GM18502 (cell line): ENCODE measurements around the gene OPRM1.

ENCODE experiments used
- ATAC-seq: cut with Tn5 transposase; IDR thresholded peaks from one replicate; pipeline ENCODE4 v1.9.1; 2021; ENCODE audit warnings: mild to moderate bottlenecking; ENCODE audit not compliant: unreplicated experiment, poor library complexity

The OPRM1 gene

DNA sequence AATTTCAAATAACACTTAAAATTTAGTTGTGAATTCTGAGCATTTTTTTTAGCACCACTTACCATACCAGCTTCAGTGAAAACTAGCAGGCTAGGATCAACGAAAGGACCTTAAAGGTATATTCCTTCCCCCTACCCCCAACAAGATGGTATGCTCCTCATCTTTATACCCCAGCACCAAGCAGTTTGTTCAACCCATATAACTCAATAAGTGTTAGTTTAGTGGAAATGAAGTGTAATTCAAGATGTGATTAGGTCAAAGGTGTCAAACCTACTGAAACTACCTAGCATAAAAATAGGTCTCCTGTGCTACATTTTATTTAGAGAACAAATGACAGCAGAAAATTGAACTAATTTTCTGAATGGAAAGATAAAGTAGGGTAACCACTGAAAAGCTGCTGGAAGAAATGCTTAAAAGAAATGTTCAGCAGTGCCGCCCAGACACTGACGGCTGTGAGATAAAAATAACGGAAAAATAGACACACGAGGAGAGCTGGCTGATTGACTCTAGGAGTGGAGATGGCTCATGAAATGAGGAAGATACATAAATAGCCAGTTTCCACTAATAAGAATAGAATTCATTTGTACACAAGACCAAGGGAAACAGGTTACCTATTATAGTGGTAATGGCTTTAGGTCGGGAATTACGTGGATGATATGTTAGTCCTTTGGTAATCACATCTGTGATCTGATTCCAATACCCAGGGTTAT, 222.8 kb downstream of the OPRM1 start:
- peak; percentile 26 for ATAC-seq

DNA sequence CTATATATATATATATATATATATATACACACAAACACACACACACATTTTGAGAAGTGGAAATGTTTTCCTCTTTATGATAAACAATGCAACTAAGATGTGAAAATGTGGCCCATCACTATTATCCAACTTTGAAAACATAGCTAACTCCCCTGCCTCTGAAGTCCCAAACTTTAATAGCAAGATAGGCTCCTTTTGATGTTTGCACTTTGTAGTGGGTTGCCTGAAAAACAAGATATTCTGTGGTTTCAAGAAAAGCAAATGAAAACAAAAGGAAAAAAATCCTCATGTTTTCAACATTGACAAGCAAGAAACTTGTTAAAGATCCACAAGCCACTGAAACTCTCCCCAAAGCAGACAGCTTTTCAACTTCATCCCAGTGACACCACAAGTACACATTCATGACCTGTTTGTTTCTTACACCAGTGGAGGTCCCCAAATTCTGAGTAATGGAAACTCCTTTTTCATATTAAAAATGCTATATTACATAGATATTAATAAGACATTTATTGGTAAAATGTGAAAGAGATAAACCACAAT, 227.6 kb downstream of the OPRM1 start:
- ATAC-seq = no peak

DNA sequence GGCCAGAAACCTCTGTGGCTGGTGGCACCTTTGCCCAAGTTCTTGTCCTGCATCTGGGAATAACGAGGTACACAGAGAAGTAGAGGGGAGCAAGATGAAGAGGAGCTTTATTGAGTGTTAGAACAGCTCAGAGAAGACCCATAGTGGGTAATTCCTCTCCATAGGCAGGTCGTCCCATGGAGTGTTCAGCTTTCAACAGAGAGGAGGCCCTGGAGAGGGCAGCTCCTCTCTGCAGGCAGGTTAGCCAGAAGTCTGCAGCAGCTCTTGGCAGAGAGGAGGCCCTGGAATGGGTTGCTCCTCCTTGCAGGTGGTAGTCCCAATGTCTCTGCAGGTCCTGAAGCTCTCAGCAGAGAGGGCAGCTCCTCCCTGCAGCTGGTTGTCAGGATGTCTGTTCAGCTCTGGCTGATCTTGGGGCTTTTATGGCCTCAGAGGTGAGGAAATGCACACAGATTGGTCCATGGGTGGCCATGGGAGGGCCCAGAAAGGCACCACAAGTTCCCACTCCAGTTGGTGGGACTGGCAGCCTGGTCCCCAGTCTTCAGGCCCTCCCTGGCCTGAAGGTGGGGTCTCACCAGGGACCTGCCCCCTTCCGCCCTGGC, 228.6 kb downstream of the OPRM1 start:
- peak; percentile 71 for ATAC-seq

DNA sequence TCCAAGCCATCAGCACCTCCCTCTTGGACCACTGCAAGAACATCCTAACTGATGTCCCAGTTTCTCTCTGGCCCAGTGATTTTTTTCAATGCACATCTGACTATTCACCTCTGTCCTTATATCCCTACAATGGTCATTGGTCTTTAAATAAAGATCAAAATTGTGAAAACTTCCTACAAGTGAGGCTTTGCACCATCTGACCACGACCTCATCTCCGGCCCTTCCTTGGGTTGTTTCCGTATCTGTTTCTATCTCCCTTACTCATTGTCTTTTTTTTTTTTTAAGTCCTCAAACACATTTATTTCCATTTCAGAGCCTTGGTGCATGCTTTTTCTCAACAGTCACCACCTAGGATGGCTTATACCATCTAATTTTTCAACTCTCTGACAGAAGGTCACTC, 229.4 kb downstream of the OPRM1 start:
- no peak for ATAC-seq

DNA sequence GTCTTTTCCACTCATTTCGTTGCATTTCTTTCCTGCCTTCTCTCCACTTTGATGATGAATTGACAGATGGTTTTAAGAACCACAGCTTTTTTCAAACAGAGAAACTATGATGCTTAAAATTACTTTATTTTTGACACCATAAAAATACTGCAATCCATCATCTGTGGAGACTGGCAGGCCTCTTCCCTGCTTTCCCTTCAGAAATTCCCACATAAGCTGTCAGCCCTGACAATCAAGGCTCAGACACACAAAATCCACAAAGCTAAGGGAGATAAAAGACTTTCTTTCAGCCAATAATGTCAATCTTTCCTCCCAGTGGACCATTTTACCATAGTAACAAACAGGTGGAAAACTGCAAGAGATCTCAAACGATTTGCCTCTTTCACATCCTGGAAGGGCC, 235.1 kb downstream of the OPRM1 start:
- no peak for ATAC-seq

DNA sequence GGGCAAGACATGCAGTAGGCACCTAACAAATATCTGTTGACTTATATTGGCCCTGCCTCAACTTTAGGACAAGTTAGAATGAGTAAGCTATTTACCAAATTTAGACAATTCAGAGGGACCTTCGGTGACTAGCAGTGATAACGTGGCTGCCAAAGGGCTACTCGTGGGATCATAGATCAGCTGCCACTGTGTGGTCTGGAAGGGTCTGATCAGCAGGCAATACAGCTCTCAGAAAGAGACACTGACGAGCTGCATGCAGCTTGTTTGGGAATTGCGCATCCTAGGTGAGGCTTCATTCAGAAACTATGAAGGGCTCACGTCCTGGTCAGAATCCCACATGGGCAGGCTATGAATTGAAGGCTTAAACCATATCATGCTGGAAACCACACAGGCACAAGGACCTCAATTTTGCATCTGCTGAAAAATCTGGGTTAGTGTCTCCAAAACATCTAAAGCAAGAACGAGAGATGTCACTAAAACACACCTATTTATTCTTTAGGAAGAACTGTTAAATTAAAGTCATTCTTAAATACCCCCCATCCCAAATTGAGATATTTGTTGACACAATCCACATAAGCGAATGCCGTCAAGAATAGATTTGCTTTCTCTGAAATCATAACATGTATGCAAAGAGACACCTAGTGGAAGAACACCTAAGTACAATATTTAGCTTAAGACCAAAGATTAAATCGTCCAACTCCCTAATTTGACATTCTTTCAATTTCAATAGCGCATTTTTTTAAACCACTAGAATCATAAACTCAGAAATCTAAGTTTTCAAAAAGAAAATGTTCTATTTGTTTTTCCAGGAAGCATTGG, 238.0 kb downstream of the OPRM1 start:
- ATAC-seq = peak; percentile 70

DNA sequence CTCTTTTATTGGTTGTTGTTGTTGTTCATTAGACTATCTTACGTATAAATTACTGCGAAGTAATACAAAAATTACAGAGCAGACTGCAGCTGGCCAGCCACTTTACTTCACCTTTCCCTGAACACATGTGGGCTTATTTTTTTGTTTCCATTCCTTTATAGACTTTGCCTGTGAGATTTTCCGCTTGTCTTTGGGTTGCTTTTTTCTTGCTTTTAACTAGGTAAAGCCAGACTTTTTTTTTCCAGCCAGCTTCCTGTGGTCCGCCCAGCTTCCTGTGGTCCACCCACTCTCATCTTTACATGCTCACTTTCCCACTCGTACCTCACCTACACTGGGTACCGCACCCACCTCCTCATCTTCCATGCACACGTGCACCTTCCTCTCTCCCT, 238.6 kb downstream of the OPRM1 start:
- peak; percentile 35 for ATAC-seq

DNA sequence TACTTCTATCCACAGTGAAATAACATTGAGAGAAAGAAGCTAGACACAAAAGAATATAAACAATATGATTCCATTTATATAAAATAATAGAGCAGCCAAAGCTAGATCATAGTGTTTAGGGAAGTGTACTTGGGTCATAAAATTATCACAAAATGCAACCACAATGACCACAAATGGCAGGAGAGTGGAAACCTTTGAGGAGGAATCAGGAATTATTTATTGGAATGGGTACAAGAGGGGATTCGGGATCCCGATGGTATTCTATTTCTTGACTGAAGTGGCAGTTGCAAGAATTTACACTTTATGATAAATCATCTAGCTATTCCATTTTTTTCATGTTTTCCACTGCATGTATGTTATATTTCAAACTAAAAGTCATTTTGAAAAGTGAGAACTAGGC, 241.5 kb downstream of the OPRM1 start:
- ATAC-seq = no peak

DNA sequence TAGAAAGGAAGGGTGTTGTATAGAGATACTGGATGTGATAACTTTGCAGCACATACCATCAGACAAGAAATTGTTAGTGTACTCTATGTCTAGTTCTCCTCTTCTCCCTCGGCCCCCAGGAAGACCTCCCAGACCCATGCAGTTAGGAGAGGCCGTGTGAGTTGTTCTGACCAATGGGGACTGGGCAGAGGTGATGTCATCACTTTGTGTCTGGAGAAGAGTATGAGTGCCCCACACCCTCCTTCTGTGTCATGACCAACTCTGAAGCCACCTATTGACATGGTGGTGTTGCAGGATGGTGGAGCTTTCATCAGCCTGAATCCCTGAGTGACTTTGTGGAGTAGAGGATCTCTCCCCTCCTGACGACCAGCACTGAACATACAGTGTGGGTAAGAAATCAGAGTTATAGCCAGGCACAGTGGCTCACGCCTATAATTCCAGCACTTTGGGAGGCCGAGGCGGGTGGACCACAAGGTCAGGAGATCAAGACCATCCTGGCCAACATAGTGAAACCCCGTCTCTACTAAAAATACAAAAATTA, 245.3 kb downstream of the OPRM1 start:
- no peak for ATAC-seq

DNA sequence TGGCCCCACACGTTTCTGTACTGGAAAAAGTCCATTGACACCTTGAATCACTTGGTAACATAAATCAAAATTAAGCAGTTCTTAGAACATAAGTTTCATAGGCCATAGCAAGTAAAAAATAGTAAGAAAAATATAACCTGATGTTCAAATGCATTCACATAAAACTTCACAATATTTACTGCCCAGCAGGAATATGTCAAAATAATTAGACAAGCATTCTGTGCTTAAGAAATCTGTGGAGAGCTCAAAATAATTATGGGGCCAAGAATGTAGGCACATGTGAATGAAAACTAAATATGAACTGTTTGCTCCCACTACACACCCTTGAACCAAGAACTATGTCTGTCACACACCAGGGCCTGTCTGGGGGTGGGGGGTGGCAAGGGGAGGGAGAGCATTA, 246.8 kb downstream of the OPRM1 start:
- ATAC-seq = no peak

DNA sequence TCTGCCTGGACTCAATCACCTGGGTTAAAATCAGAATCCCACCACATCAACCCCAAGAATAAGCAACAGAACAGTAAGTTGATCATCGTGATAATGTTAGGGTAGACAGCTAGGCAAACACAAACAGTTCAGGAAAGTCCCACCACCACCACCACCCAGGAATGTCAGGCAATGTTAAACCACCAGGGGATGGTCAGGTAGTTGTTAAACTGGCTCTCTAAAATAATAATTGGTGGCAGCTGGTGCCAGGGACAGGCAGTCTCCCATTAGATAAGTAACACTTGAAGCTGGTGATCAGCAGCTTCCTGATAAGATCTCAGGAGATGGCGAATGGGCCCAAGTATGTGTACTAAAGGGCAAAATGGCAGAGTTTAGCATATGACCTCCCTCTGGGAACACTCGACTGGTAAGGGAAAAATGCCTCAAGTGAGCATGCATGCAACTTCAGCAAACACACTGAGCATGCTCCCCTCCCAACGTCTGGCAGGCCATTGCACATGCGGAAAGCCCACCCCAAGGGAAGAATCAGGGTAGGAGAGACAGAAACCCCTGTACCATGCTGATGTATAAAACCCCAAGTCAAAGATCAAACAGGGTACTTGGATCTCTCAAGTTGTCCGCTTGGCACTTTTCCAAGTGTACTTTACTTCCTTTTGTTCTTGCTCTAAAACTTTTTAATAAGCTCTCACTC, 250.9 kb downstream of the OPRM1 start:
- no peak for ATAC-seq

DNA sequence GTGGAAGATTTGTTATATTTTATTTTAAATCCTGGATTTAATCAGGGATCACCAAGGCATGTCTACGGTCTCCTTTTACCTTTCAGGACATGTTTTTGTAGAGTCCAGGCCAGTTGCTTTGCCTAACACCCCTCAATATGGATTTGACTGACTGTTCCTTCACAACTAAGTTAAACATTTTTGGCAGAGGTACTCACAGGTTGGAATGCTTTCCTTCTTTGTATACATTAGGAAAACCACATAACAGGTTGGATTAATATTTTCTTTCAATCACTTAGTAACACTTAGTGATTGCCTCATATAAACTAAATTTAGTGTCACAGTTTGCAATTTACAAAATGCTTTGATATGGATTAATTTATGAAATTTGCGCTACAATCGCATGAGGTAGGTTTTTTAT, 253.0 kb downstream of the OPRM1 start:
- ATAC-seq = no peak

DNA sequence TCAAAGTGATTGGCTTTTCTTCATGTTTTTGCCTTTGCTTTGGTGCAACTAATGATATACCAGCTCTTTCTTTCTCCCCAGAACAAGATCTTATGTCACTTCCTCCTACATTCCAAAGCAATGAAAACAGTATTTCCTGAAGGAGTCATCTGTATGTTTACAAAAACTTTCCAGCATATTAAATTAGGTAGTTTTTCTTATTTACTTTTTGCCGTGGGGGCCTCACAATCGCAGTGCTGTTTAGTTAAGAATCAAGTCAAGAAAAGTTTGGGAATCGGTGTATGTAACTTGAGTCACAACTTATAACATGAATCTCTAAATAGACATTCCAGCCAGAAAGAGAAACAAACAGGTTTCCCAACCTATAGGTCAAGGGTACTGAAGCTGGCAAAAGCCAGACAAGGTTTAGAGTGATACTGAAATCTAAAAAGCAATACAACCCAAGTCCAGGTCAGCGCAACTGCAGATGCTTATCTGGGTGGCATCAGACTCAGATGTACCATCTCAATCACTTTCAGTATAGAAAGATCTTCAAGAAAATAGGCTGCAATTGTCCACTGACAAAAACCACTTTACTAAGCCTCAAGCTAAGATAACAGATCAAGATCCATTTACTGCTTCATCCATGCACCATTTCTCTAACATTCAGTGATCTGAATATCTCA, 253.9 kb downstream of the OPRM1 start:
- ATAC-seq = no peak

DNA sequence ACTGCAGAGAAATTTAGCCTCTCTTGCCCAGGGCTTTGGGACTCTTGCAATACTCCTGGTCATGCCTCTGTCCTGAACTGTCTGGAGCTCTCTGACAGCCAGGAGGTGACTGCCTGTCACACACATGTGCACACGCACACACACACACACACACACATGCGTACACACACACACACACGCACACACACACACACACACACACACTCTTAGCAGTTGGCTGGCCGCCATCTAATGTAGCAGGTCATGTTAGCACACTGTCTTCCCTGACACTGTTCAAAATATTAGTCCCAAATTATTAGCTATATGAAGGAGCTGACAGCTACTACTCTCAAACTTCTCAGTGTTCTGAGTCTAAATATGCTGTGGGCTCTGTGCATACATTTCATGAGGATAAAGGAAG, 256.7 kb downstream of the OPRM1 start:
- no peak for ATAC-seq
